Activated CD4-positive, alpha-beta T cell treated with anti-CD3 and anti-CD28 coated beads, Interleukin-2, amount 50 U/mL, for 24 hours (primary cell): Measurements from ENCODE around the gene NELFA.

Experiments
- DNase-seq, 2 donors: peaks; one replicate each; pipeline ENCODE4 v3.0.0-alpha.2; 2020; ENCODE audit warnings: low read depth in 1 of 2, low spot score in 1 of 2

Gene NELFA

DNA sequence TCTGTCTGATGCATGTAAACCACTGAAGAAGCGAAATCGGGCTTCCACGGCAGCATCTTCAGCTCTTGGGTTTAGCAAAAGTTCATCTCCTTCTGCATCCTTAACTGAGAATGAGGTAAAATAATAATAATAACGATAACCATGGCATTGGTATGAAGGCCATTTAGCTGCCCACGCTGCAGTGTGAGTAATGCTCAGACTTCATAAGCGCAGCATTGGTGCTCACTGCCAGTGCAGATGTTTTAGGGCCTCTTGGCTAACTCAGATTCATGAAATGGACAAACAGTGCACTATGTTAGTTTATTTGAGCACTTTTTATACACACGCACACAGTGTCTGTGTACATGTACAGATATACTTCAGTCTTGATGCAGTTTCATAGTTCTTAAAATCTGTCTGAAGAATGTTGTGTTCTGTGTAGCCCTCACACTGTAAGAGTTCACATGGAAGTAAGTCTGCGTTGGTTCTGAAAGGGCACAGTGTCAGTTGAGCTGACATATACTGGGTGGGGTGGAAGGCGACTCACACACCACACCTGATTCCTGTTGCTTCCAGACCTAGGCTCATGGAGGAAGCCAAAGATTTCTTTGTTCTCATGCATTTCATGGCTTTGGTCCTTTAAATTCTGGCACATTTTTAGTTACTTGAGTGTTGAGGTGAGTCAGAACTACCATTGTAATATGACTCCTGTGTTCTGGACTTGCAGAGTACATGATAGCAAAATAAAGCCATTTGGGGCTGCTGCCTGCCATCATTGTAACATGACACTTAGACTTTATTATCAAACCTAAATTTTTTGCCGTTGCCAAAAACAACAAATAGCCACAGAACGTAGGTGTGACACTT is 68.9 kb downstream of the NELFA start:
- DNase-seq: no peak

DNA sequence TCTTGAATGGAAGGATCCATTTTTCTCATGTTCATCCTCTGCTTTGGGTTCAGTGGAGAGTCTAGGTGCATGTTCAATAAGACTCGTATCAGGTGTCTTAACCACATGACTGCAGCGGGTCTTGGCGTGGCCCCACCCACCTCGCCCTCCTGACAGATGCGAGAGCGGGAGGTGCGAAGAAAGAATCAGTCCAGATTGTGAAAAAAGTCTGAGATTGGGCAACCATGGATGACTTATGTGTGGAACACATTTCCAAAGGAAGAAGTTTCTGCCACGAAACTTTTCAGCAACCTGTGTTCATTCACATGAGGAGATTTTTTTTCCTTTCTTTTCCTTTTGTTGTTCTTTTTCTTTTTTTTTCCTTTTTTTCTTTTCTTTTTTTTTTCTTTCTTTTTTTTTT is 70.7 kb downstream of the NELFA start:
- DNase-seq: no peak

DNA sequence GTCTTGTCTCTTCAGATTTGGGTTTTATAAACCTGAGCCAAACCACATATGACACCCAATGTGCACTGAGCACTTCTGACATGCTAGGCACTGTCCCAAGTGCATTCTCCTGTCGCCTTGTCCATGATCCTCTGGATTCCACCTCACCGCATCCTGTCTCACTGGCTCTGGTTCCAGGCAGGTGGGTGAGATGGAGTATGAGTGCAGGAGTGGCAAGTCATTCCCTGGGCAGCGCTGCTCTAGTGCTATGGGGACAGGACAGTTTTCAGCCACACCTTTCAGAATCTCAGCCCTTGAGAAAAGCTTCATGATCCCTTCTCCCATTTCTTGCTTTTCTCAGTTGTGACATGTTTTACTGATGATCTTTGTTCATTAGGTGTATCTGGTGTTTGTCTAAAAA is 71.2 kb downstream of the NELFA start:
- no peak for DNase-seq

DNA sequence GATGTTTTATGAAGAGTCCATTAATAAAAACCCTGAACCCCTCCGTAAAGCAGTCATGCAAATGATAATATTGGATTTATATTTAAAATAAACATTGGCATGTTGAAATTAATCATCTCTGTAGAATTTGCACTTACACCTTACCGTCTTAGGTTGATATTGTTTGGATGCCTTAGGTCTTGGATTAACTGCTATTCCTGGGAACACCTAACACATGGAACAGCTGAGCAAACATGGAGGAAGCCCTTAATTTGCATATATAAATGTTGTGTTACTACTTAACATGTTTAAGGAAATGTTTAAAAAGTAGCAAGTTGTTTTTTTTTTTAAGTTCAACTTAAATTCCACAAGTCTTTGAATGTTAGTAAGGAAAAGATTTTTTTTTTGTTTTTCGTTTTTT is 75.1 kb downstream of the NELFA start:
- no peak for DNase-seq

DNA sequence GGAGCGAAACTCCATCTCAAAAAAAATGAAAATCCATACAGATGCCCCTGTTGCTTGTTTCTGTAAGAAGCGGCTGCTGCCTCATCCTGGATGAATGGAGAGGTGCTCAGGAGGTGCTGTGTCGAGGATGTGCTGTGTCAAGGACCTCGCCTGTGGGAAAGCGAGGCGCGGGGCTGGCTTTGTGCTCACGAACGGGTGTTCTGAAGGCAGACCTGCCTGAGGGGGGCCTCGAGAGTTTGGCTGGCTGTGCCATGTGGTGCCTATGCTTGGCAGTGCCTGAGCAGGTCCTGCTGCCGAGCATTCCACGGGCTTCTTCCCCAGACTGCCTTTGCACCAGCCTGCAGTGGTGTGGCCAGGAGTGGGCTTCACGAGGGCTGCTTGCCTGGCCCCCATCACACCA is 76.0 kb downstream of the NELFA start:
- DNase-seq: no peak
